Suprapubic skin (tissue), 4 donors: ENCODE results near the gene DVL1.

Experiments used
- CTCF ChIP-seq, 2 donors: fragments of 200-600 bp in 1 of 2; fragments of 450-650 bp in 1 of 2; sonication (generic) in 1 of 2; IDR thresholded peaks; one replicate each; pipeline ENCODE4 v1.5.1; 2016 to 2019; ENCODE audit warnings: antibody characterized with exemption in 2 of 2, mild to moderate bottlenecking in 1 of 2, moderate library complexity in 1 of 2
- POLR2A ChIP-seq, 2 donors: fragments of 450-650 bp; IDR thresholded peaks; one replicate each; pipeline ENCODE4 v1.6.1; 2017; ENCODE audit warnings: antibody characterized with exemption in 2 of 2, mild to moderate bottlenecking in 2 of 2, moderate library complexity in 2 of 2
- POLR2AphosphoS5 ChIP-seq, 3 donors: sonication (generic); formaldehyde crosslinking; IDR thresholded peaks; one replicate each; pipeline ENCODE4 v1.6.1; 2017; ENCODE audit warnings: antibody characterized with exemption in 3 of 3

DNA sequence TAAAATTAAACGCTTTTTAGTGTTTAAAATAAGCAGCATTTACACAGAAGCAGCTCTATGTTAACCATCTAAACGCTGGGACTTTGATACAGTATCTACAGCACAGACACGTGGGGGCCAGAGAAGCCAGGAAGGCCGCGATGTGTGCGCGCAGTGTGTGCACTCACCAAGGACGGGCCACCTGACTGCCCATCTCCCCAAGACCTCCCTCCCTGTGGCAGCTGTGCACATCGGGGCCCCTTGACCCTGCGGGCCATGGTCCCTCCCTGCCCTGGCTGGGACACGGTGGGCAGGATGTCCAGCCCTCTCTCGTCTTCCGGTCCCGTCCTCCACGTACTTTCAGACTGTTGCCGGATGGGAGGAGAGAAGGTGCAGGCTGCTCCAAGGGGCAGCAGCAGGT, 13.9 kb downstream of the DVL1 start:
- TF ChIP-seq CTCF (IDR thresholded peaks at IDR 0.05) (no peak), POLR2A (IDR thresholded peaks at IDR 0.05) (no peak), POLR2AphosphoS5 (IDR thresholded peaks at IDR 0.05) (no peak)
